Activated naive CD8-positive, alpha-beta T cell (primary cell): Measurements from ENCODE around the gene CDK5RAP3.

Experiments used
- H3K27ac Mint-ChIP-seq: one replicate; pipeline ENCODE4 v1.8.0; 2021; ENCODE audit warnings: mixed read lengths
- H3K27me3 Mint-ChIP-seq: one replicate; pipeline ENCODE4 v1.8.0; 2021; ENCODE audit warnings: mixed read lengths
- H3K36me3 Mint-ChIP-seq: one replicate; pipeline ENCODE4 v1.8.0; 2021; ENCODE audit warnings: mixed read lengths
- H3K4me1 Mint-ChIP-seq: one replicate; pipeline ENCODE4 v1.8.0; 2021; ENCODE audit warnings: low read depth, mixed read lengths
- H3K4me3 Mint-ChIP-seq: one replicate; pipeline ENCODE4 v1.8.0; 2021; ENCODE audit warnings: mild to moderate bottlenecking, mixed read lengths
- H3K9me3 Mint-ChIP-seq: one replicate; pipeline ENCODE4 v1.8.0; 2021; ENCODE audit warnings: low read depth, mixed read lengths

CDK5RAP3 gene

GRCh38 chr17:47945080-47945479 lies 25.8 kb upstream of the CDK5RAP3 start:
- no peaks in the 10 kb centered on the region for H3K27me3 Mint-ChIP-seq
- H3K9me3 Mint-ChIP-seq = no peaks in the 10 kb centered on the region
- H3K4me3 Mint-ChIP-seq = peak overlapping the region; percentile 69
- H3K36me3 Mint-ChIP-seq = peaks cover 15% of the 10 kb centered on the region
- H3K4me1 Mint-ChIP-seq = peaks cover 76% of the 10 kb centered on the region
- H3K27ac Mint-ChIP-seq = peak overlapping the region; percentile 89

GRCh38 chr17:47945529-47946508 lies 25.1 kb upstream of the CDK5RAP3 start:
- Mint-ChIP-seq H3K4me3 (peak overlapping the region; percentile 69), H3K27me3 (no peaks in the 10 kb centered on the region), H3K9me3 (no peaks in the 10 kb centered on the region), H3K36me3 (peaks cover 15% of the 10 kb centered on the region), H3K27ac (peak overlapping the region; percentile 89), H3K4me1 (peaks cover 73% of the 10 kb centered on the region)

- no peaks in the 10 kb centered on the region for H3K9me3 Mint-ChIP-seq
- no peak overlapping the region for H3K4me3 Mint-ChIP-seq
- H3K27me3 Mint-ChIP-seq = no peaks in the 10 kb centered on the region
- peaks cover 11% of the 10 kb centered on the region for H3K36me3 Mint-ChIP-seq
- peak overlapping the region; percentile 89 for H3K27ac Mint-ChIP-seq
- H3K4me1 Mint-ChIP-seq = peaks cover 69% of the 10 kb centered on the region
Measured at GRCh38 chr17:47946516-47946915, 24.4 kb upstream of the CDK5RAP3 start.

- peaks cover 11% of the 10 kb centered on the region for H3K36me3 Mint-ChIP-seq
- peaks cover 67% of the 10 kb centered on the region for H3K4me1 Mint-ChIP-seq
- H3K9me3 Mint-ChIP-seq = no peaks in the 10 kb centered on the region
- H3K27ac Mint-ChIP-seq = peak overlapping the region; percentile 89
- no peak overlapping the region for H3K4me3 Mint-ChIP-seq
- H3K27me3 Mint-ChIP-seq = no peaks in the 10 kb centered on the region
Measured at GRCh38 chr17:47946929-47947397, 23.9 kb upstream of the CDK5RAP3 start.

GRCh38 chr17:47948706-47949196 lies 22.2 kb upstream of the CDK5RAP3 start:
- no peaks in the 10 kb centered on the region for H3K9me3 Mint-ChIP-seq
- H3K4me1 Mint-ChIP-seq = peaks cover 56% of the 10 kb centered on the region
- H3K27ac Mint-ChIP-seq = peak overlapping the region; percentile 87
- peak overlapping the region; percentile 77 for H3K4me3 Mint-ChIP-seq
- peaks cover 9% of the 10 kb centered on the region for H3K36me3 Mint-ChIP-seq
- H3K27me3 Mint-ChIP-seq = no peaks in the 10 kb centered on the region

GRCh38 chr17:47949197-47949759 lies 21.6 kb upstream of the CDK5RAP3 start:
- H3K9me3 Mint-ChIP-seq = no peaks in the 10 kb centered on the region
- H3K27me3 Mint-ChIP-seq = no peaks in the 10 kb centered on the region
- H3K36me3 Mint-ChIP-seq = peaks cover 9% of the 10 kb centered on the region
- peak overlapping the region; percentile 77 for H3K4me3 Mint-ChIP-seq
- H3K4me1 Mint-ChIP-seq = peaks cover 51% of the 10 kb centered on the region
- H3K27ac Mint-ChIP-seq = peak overlapping the region; percentile 87

- Mint-ChIP-seq H3K36me3 (peaks cover 5% of the 10 kb centered on the region), H3K4me1 (peaks cover 45% of the 10 kb centered on the region), H3K27ac (peak overlapping the region; percentile 87)
Measured at GRCh38 chr17:47949946-47950345, 21.0 kb upstream of the CDK5RAP3 start.

GRCh38 chr17:47950448-47950847 lies 20.5 kb upstream of the CDK5RAP3 start:
- Mint-ChIP-seq H3K4me3 (no peak overlapping the region), H3K27me3 (no peaks in the 10 kb centered on the region), H3K27ac (peak overlapping the region; percentile 87), H3K4me1 (peaks cover 40% of the 10 kb centered on the region), H3K36me3 (peaks cover 3% of the 10 kb centered on the region), H3K9me3 (no peaks in the 10 kb centered on the region)

More at GRCh38 chr17:47949946-47950345, 21.0 kb upstream of the CDK5RAP3 start:
- peak overlapping the region; percentile 15 for H3K4me3 Mint-ChIP-seq
- no peaks in the 10 kb centered on the region for H3K9me3 Mint-ChIP-seq
- H3K27me3 Mint-ChIP-seq = no peaks in the 10 kb centered on the region

GRCh38 chr17:47952171-47953021 lies 18.5 kb upstream of the CDK5RAP3 start:
- no peaks in the 10 kb centered on the region for H3K9me3 Mint-ChIP-seq
- H3K27me3 Mint-ChIP-seq = no peaks in the 10 kb centered on the region
- peaks cover 3% of the 10 kb centered on the region for H3K36me3 Mint-ChIP-seq
- peak overlapping the region; percentile 2 for H3K27ac Mint-ChIP-seq
- no peak overlapping the region for H3K4me3 Mint-ChIP-seq
- peaks cover 21% of the 10 kb centered on the region for H3K4me1 Mint-ChIP-seq

- Mint-ChIP-seq H3K4me1 (peaks cover 13% of the 10 kb centered on the region), H3K4me3 (no peak overlapping the region), H3K36me3 (peaks cover 3% of the 10 kb centered on the region), H3K9me3 (no peaks in the 10 kb centered on the region), H3K27ac (no peak overlapping the region), H3K27me3 (no peaks in the 10 kb centered on the region)
Measured at GRCh38 chr17:47953909-47954308, 17.0 kb upstream of the CDK5RAP3 start.

- Mint-ChIP-seq H3K4me1 (no peaks in the 10 kb centered on the region), H3K27ac (no peak overlapping the region), H3K36me3 (no peaks in the 10 kb centered on the region), H3K27me3 (no peaks in the 10 kb centered on the region), H3K9me3 (no peaks in the 10 kb centered on the region), H3K4me3 (no peak overlapping the region)
Measured at GRCh38 chr17:47955497-47956461, 15.1 kb upstream of the CDK5RAP3 start.

GRCh38 chr17:47956791-47957590 lies 13.9 kb upstream of the CDK5RAP3 start:
- no peaks in the 10 kb centered on the region for H3K36me3 Mint-ChIP-seq
- no peaks in the 10 kb centered on the region for H3K4me1 Mint-ChIP-seq
- no peak overlapping the region for H3K4me3 Mint-ChIP-seq
- no peak overlapping the region for H3K27ac Mint-ChIP-seq
- H3K27me3 Mint-ChIP-seq = no peaks in the 10 kb centered on the region
- no peaks in the 10 kb centered on the region for H3K9me3 Mint-ChIP-seq
